ENCODE results near the gene PRKN.

PRKN gene

GRCh38 chr6:161442420-161442819 is 1285.1 kb downstream of the PRKN start:
- ChIA-PET CTCF (no interaction called here), POLR2A (no interaction called here)
- TF ChIP-seq SUZ12 (IDR thresholded peaks at IDR 0.05) = no peak
- no peak for DNase-seq (ENCODE audit: extremely low spot score)

DNA sequence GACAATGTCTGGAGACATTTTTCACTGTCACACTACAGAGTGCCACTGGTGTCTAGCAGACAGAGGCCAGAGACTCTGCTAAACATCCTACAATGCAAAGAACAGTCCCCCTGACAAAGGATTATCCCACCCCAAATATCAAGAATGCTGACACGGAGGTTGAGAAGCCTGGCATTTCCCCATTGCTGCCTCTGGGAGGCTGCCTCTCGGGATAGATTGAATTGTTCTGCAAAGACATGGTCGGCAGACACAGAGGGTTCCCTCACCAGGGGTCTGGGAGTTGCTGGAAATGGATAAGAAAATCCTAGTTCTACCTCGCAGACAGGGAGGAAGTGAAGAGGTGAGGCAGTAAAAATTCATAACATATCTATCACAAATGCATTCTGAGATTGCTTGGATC is 1287.3 kb downstream of the PRKN start:
- DNase-seq (ENCODE audit: extremely low spot score) = no peak
- no peak for TF ChIP-seq CTBP1 (IDR thresholded peaks at IDR 0.05; ENCODE audit: borderline replicate concordance)
- no peak for TF ChIP-seq LEF1 (IDR thresholded peaks at IDR 0.05; ENCODE audit: borderline replicate concordance)
- no peak for TF ChIP-seq BHLHE40 (IDR thresholded peaks at IDR 0.05; ENCODE audit: borderline replicate concordance)
- TF ChIP-seq ZNF384 (IDR thresholded peaks at IDR 0.05) = no peak
- no peak for TF ChIP-seq ELF4 (IDR thresholded peaks at IDR 0.05)
- TF ChIP-seq FOXA1 (IDR thresholded peaks at IDR 0.05) = no peak
- TF ChIP-seq FOXM1 (IDR thresholded peaks at IDR 0.05; ENCODE audit: borderline replicate concordance) = no peak
- TF ChIP-seq FOXK2 (IDR thresholded peaks at IDR 0.05) = no peak
- no peak for TF ChIP-seq PKNOX1 (IDR thresholded peaks at IDR 0.05)
- CTCF ChIA-PET = no interaction called here
- POLR2A ChIA-PET = no interaction called here

- no peak for DNase-seq (ENCODE audit: extremely low spot score)
- ChIA-PET CTCF (interaction anchor here (0.6 kb wide), 3 partner anchors 59 to 488 kb away, joined by 3 to 11 read pairs (median 4); no protein-coding TSS in a partner anchor), POLR2A (no interaction called here)
- no peak for TF ChIP-seq FOXA1 (IDR thresholded peaks at IDR 0.05)
- no peak for TF ChIP-seq TARDBP (IDR thresholded peaks at IDR 0.05)
Measured at GRCh38 chr6:161439093-161439492, 1288.5 kb downstream of the PRKN start.

DNA sequence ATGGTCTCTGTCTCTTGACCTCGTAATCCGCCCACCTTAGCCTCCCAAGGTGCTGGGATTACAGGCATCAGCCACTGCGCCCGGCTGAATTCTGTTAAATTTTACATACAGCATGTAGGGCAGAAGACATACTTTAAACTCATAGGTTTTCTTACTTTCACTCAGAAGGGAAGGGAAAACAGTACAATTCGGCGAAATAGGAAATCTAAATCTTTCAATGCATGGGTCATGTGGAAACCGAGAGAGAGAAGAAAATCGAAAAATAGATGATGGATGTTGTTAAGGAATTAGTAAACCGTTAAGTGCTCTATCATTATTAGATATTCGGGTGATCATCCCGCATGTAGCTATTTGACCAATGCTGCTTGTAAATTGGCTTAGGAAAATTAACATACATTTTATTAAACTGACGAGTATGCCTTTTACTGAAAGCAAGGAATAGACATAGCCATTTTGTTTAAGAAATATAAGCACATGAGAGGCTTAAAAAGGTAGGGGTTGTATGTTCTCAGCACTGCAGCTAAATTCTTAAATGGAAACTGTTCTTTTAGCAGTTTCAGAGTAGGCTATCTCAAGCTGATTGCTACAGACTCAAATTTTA is 1289.0 kb downstream of the PRKN start:
- TF ChIP-seq SP1 (IDR thresholded peaks at IDR 0.05) = no peak
- no peak for TF ChIP-seq ZNF384 (IDR thresholded peaks at IDR 0.05)
- TF ChIP-seq ELF4 (IDR thresholded peaks at IDR 0.05) = no peak
- TF ChIP-seq HDGF (IDR thresholded peaks at IDR 0.05; ENCODE audit: borderline replicate concordance) = no peak
- TF ChIP-seq PKNOX1 (IDR thresholded peaks at IDR 0.05) = no peak
- no peak for TF ChIP-seq CTBP1 (IDR thresholded peaks at IDR 0.05; ENCODE audit: borderline replicate concordance)
- TF ChIP-seq TARDBP (IDR thresholded peaks at IDR 0.05) = no peak
- no peak for TF ChIP-seq ARNT (IDR thresholded peaks at IDR 0.05)
- no peak for TF ChIP-seq L3MBTL2 (conservative IDR thresholded peaks at IDR 0.05)
- TF ChIP-seq FOXM1 (IDR thresholded peaks at IDR 0.05; ENCODE audit: borderline replicate concordance) = no peak
- no peak for TF ChIP-seq LEF1 (IDR thresholded peaks at IDR 0.05; ENCODE audit: borderline replicate concordance)
- no peak for TF ChIP-seq BHLHE40 (IDR thresholded peaks at IDR 0.05; ENCODE audit: borderline replicate concordance)
- no peak for TF ChIP-seq FOXK2 (IDR thresholded peaks at IDR 0.05)
- no peak for DNase-seq (ENCODE audit: extremely low spot score)
- POLR2A ChIA-PET = no interaction called here
- CTCF ChIA-PET = interaction anchor here (0.6 to 1.6 kb wide), 2 partner anchors 20 to 489 kb away, joined by 4 to 8 read pairs; no protein-coding TSS in a partner anchor

DNA sequence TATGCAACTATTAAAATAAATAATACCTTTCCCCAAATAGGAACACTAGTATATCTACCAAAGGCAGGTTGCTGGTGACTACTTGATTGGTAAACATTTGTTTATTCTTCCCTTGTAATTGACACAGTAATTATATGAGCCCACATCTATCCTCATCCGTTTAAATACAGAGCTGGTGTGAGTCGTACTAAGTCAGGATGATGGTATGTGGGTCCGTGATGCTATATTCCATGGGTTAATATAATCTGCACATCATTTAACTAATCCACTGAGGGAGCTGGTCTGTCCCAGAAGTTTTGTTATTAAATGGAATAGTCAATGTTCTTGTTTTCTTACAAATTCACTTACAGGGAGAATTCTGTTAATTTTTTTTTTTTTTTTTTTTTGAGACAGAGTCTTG is 1289.7 kb downstream of the PRKN start:
- POLR2A ChIA-PET = no interaction called here
- TF ChIP-seq SUZ12 (IDR thresholded peaks at IDR 0.05) (no peak), HDGF (IDR thresholded peaks at IDR 0.05; ENCODE audit: borderline replicate concordance) (no peak), L3MBTL2 (conservative IDR thresholded peaks at IDR 0.05) (no peak), ELF4 (IDR thresholded peaks at IDR 0.05) (no peak), TARDBP (IDR thresholded peaks at IDR 0.05) (no peak), BHLHE40 (IDR thresholded peaks at IDR 0.05; ENCODE audit: borderline replicate concordance) (no peak), FOXA1 (IDR thresholded peaks at IDR 0.05) (no peak), FOXK2 (IDR thresholded peaks at IDR 0.05) (no peak), ZNF384 (IDR thresholded peaks at IDR 0.05) (no peak), ARNT (IDR thresholded peaks at IDR 0.05) (no peak), FOXM1 (IDR thresholded peaks at IDR 0.05; ENCODE audit: borderline replicate concordance) (no peak), CTBP1 (IDR thresholded peaks at IDR 0.05; ENCODE audit: borderline replicate concordance) (no peak), SP1 (IDR thresholded peaks at IDR 0.05) (no peak), LEF1 (IDR thresholded peaks at IDR 0.05; ENCODE audit: borderline replicate concordance) (no peak), PKNOX1 (IDR thresholded peaks at IDR 0.05) (no peak), NFRKB (IDR thresholded peaks at IDR 0.05) (no peak)
- DNase-seq (ENCODE audit: extremely low spot score) = no peak
- CTCF ChIA-PET = interaction anchor here (1.6 kb wide), 1 partner anchor 20 kb away, joined by 8 read pairs; no protein-coding TSS in a partner anchor

- no peak for DNase-seq (ENCODE audit: extremely low spot score)
- ChIA-PET CTCF (no interaction called here), POLR2A (no interaction called here)
- TF ChIP-seq FOXK2 (IDR thresholded peaks at IDR 0.05) = no peak
- TF ChIP-seq SP1 (IDR thresholded peaks at IDR 0.05) = no peak
- TF ChIP-seq HDGF (IDR thresholded peaks at IDR 0.05; ENCODE audit: borderline replicate concordance) = no peak
- no peak for TF ChIP-seq ZNF384 (IDR thresholded peaks at IDR 0.05)
- no peak for TF ChIP-seq LEF1 (IDR thresholded peaks at IDR 0.05; ENCODE audit: borderline replicate concordance)
- no peak for TF ChIP-seq SUZ12 (IDR thresholded peaks at IDR 0.05)
- TF ChIP-seq CTBP1 (IDR thresholded peaks at IDR 0.05; ENCODE audit: borderline replicate concordance) = no peak
- no peak for TF ChIP-seq BHLHE40 (IDR thresholded peaks at IDR 0.05; ENCODE audit: borderline replicate concordance)
- no peak for TF ChIP-seq PKNOX1 (IDR thresholded peaks at IDR 0.05)
- TF ChIP-seq NFRKB (IDR thresholded peaks at IDR 0.05) = no peak
- TF ChIP-seq FOXM1 (IDR thresholded peaks at IDR 0.05; ENCODE audit: borderline replicate concordance) = no peak
- TF ChIP-seq L3MBTL2 (conservative IDR thresholded peaks at IDR 0.05) = no peak
Measured at GRCh38 chr6:161436106-161436876, 1291.3 kb downstream of the PRKN start.

Data from HEK293T (cell line).